GM18873 (cell line): ENCODE results near the gene ESYT3.
"Not testable (repeated sequence)": the region's sequence is repeated elsewhere in the genome, so short reads cannot be mapped to it uniquely, and the experiment has no call there.

Source experiments
- ATAC-seq: cut with Tn5 transposase; IDR thresholded peaks from one replicate; pipeline ENCODE4 v1.9.1; 2021; ENCODE audit warnings: mild to moderate bottlenecking, moderate library complexity, moderate number of reproducible peaks; ENCODE audit not compliant: unreplicated experiment, low FRiP score

ESYT3 gene

GRCh38 chr3:138441742-138442141 lies 7.3 kb downstream of the ESYT3 start:
- no peak for ATAC-seq

- ATAC-seq, result no peak
These were observed 8.0 kb downstream of the ESYT3 start for GRCh38 chr3:138442433-138442832.

- no peak for ATAC-seq
These were observed 8.7 kb downstream of the ESYT3 start for GRCh38 chr3:138443091-138443490.

GRCh38 chr3:138443521-138444503 lies 9.4 kb downstream of the ESYT3 start:
- no peak for ATAC-seq

- no peak for ATAC-seq
These were observed 10.8 kb downstream of the ESYT3 start for GRCh38 chr3:138445236-138445635.

- ATAC-seq, result no peak
These were observed 11.2 kb downstream of the ESYT3 start for GRCh38 chr3:138445654-138446053.

- ATAC-seq, result no peak
These were observed 14.2 kb downstream of the ESYT3 start for GRCh38 chr3:138448631-138449030.

GRCh38 chr3:138449490-138449889 lies 15.1 kb downstream of the ESYT3 start:
- no peak for ATAC-seq

- no peak for ATAC-seq
These were observed 15.8 kb downstream of the ESYT3 start for GRCh38 chr3:138450181-138450580.

- ATAC-seq, result no peak
These were observed 16.4 kb downstream of the ESYT3 start for GRCh38 chr3:138450704-138451424.

- ATAC-seq, result no peak
These were observed 17.3 kb downstream of the ESYT3 start for GRCh38 chr3:138451595-138452162.

GRCh38 chr3:138452436-138452835 lies 18.0 kb downstream of the ESYT3 start:
- no peak for ATAC-seq

- ATAC-seq, result not testable (repeated sequence)
These were observed 19.5 kb downstream of the ESYT3 start for GRCh38 chr3:138453940-138454339.

- no peak for ATAC-seq
These were observed 21.6 kb downstream of the ESYT3 start for GRCh38 chr3:138455801-138456716.

- no peak for ATAC-seq
These were observed 22.8 kb downstream of the ESYT3 start for GRCh38 chr3:138456961-138457862.

- ATAC-seq, result no peak
These were observed 23.7 kb downstream of the ESYT3 start for GRCh38 chr3:138457863-138458735.

GRCh38 chr3:138458774-138459499 lies 24.5 kb downstream of the ESYT3 start:
- no peak for ATAC-seq
